IgD-negative memory B cell (primary cell): ENCODE results near the gene SYT7. TPM values are rescaled to one million over a fixed set of nuclear protein-coding genes. Genes with fewer than 3 reads are reported as not detected.
A peak's percentile ranks its signal among the peaks of the same experiment; 100 is the strongest.

Experiments used
- H3K27ac Mint-ChIP-seq, 3 donors: one replicate each; pipeline ENCODE4 v1.8.0; 2020 to 2022; ENCODE audit warnings: mild to moderate bottlenecking in 3 of 3, mixed read lengths in 3 of 3, moderate library complexity in 1 of 3
- H3K27me3 Mint-ChIP-seq: one replicate; pipeline ENCODE4 v1.8.0; 2021; ENCODE audit warnings: mixed read lengths
- H3K36me3 Mint-ChIP-seq: one replicate; pipeline ENCODE4 v1.8.0; 2020; ENCODE audit warnings: mild to moderate bottlenecking, mixed read lengths
- H3K4me1 Mint-ChIP-seq, 3 donors: one replicate each; pipeline ENCODE4 v1.8.0; 2020 to 2022; ENCODE audit warnings: mixed read lengths in 3 of 3, mild to moderate bottlenecking in 1 of 3
- H3K4me3 Mint-ChIP-seq, 4 donors: one replicate each; pipeline ENCODE4 v1.8.0; 2020 to 2022; ENCODE audit warnings: mild to moderate bottlenecking in 4 of 4, mixed read lengths in 4 of 4, moderate library complexity in 3 of 4
- H3K9me3 Mint-ChIP-seq, 3 donors: one replicate each; pipeline ENCODE4 v1.8.0; 2020 to 2021; ENCODE audit warnings: mixed read lengths in 3 of 3, mild to moderate bottlenecking in 1 of 3
- polyA plus RNA-seq: library from polyadenylated mRNA; unstranded; fragments of 300-500 nt; fragmentation: Illumina TruSeq; gene quantifications from one replicate; pipeline ENCODE4 v1.2.3, GENCODE V29; 2021

SYT7 gene
- polyA plus RNA-seq, 1 donor from 2014 or later = not detected

DNA sequence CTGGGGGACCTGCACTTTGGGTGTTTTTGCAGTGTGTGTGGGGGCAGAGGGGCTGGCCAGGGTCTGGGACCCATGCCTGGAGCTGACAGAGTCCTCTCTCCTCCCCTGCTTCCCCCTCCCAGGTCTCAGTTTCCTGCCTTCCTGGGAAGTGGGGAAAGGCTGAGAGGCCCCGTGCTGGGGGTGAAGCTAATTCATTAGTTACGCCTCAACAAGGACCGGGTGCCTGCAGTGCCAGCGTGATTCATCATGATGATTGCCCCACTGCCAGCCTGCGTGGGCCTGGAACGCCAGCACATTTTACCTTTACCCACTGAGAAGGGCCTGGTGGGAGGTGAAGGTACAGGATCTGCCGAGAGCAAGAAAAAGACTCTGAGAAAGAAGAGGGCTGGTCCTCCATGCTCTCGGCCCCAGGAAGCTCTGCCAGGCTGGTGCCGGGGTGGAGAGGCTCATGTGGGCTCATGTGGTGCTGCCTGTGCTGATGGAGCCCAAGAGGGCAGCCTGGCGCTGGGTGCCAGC is 75.2 kb downstream of the SYT7 start:
- H3K9me3 Mint-ChIP-seq = no peaks in the 10 kb centered on the region
- H3K4me3 Mint-ChIP-seq = no peak overlapping the region
- H3K27ac Mint-ChIP-seq = no peak overlapping the region
- no peaks in the 10 kb centered on the region for H3K36me3 Mint-ChIP-seq
- peaks cover 27% of the 10 kb centered on the region for H3K27me3 Mint-ChIP-seq
- H3K4me1 Mint-ChIP-seq = peaks cover 0 to 6% (median 3%) of the 10 kb centered on the region in 3 donors

DNA sequence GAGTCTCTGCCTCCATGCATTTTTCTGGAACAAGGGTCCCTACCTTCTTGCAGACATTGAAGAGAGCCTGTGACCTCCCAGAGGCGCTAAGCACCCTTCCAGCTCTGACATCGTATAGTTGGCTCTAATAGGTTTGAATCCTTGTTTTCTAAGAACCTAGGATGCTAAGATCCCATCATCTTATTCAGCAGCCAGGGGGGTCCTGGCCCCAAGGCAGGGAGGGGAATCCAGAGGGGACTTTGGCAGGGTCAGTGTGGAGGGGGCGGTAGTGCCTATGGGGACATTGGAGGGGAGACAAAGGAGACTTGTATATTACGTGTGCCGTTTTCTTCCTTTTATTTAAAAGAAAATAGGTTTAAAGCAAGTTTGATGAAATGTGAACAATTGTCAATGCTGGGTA is 75.8 kb downstream of the SYT7 start:
- Mint-ChIP-seq H3K27ac (no peak overlapping the region), H3K4me1 (peaks cover 0 to 6% (median 3%) of the 10 kb centered on the region in 3 donors), H3K36me3 (no peaks in the 10 kb centered on the region), H3K4me3 (no peak overlapping the region), H3K9me3 (no peaks in the 10 kb centered on the region), H3K27me3 (peaks cover 22% of the 10 kb centered on the region)

DNA sequence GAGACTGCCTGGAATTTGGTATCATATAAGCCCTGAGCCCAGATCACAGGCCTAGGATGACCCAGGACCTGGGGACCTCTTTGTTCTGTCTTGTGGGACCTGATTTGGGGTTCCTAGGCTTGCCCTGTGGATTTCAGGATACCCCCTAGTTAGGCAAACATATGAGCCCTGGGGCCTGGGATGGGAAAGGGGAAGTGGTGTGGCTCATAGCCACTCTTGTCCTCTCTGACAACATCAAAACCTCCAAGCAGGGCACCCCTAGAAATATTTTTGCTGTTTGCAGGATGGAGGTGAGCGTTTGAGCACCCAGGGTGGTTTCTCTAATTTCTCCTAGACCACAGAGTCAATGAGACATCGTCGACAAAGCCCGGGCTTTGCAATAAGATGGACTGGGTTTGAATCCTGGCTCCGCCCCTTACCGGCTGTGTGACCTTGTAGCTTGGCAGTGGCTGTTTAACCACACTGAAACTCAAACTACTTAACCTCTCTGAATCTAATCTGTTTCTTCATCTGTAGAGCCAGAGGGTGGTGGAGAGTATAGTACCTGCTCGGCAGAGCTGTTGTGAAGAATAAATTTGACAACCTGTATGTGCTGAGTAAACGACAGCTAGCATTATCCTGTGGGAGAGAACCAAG is 77.6 kb downstream of the SYT7 start:
- H3K9me3 Mint-ChIP-seq = no peaks in the 10 kb centered on the region
- no peaks in the 10 kb centered on the region for H3K36me3 Mint-ChIP-seq
- peaks cover 0 to 6% (median 3%) of the 10 kb centered on the region in 3 donors for H3K4me1 Mint-ChIP-seq
- peaks cover 19% of the 10 kb centered on the region for H3K27me3 Mint-ChIP-seq
- peak overlapping the region in 1 of 4 donors; percentile 17 for H3K4me3 Mint-ChIP-seq
- no peak overlapping the region for H3K27ac Mint-ChIP-seq

DNA sequence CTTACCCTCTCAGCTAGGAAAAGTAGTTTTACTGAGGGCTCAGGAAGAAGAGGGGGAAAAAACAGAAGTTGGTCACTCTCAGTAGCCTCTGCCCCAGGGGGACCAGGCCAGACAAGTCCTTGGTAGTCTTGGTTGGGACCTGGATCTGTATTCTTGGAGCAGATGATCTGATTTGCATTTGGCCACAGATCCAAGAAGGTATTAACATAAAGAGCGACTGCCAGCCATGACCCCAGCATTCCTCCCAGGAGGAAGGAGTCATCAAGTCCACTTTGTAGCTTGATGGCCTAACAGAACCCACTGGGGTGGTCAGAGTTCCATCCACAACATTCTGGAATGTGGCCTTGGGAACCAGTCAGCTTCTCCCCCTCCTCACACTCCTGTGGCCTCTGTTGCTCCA is 78.4 kb downstream of the SYT7 start:
- peaks cover 12% of the 10 kb centered on the region for H3K27me3 Mint-ChIP-seq
- H3K4me1 Mint-ChIP-seq = no peaks in the 10 kb centered on the region
- no peak overlapping the region for H3K4me3 Mint-ChIP-seq
- no peaks in the 10 kb centered on the region for H3K9me3 Mint-ChIP-seq
- H3K36me3 Mint-ChIP-seq = no peaks in the 10 kb centered on the region
- H3K27ac Mint-ChIP-seq = peak overlapping the region in 1 of 3 donors; percentile 53

DNA sequence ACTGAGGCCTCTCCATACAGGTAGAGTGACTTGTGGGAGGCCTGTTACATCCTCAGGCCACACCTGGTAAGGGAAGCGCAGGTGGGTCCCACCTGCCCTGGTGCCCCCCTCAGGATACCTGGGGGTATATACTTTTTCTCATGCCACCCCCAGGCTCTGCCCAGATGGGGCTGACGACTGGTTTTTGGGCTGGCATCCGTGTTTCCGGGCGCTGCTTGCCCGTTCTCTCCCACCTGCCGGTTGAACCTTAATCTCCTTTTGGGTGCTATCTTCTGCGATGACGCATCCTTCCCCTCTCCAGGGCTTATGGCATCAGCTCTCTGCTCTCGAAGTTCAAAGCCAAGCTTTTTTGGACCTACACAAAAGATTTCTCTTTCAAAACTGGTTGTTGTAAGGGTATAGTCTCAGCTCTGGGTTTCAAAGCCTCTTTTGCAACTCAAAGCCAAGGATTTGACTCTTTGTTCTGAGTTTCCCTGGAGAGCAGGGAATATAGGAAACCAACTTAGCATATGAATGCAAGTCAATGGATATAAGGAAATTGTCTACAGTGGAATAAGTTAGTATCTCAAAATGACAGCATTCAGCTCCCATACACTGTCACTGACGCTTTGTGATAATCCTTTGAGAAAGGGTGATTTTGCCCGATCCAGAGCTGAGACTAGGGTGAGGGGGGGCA is 80.9 kb downstream of the SYT7 start:
- Mint-ChIP-seq H3K9me3 (no peaks in the 10 kb centered on the region), H3K4me3 (no peak overlapping the region), H3K4me1 (no peaks in the 10 kb centered on the region), H3K27ac (peak overlapping the region in 1 of 3 donors; percentile 3), H3K36me3 (no peaks in the 10 kb centered on the region), H3K27me3 (peaks cover 2% of the 10 kb centered on the region)

DNA sequence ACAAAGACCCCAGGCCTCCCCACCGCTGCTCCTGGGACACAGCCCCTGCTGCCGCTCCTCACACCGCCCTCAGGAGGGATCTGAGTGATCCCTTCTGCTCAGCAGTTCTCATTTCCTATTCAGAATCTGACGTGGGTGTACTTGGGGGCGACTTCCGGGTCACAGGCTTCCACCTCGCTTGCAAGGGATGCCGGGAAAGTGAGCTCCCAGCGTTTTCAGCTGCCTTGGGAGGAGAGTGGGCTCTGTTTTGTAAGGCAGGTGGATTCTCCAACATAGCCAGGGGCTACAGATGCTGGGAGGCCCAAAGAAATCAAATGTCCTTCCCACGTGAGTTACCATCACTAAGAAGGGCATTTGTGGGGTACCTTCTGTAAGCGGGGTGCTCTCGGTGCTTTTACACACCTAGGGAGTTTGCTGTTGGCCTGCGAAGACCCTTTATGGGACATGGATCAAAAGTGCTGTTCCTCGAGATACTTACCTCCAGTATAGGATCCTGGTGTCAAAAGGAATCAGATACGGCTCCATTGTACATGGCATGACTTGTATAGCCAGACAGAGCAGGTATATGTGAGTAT is 82.0 kb downstream of the SYT7 start:
- Mint-ChIP-seq H3K4me1 (no peaks in the 10 kb centered on the region), H3K36me3 (no peaks in the 10 kb centered on the region), H3K27ac (no peak overlapping the region), H3K4me3 (no peak overlapping the region), H3K27me3 (peaks cover 2% of the 10 kb centered on the region), H3K9me3 (no peaks in the 10 kb centered on the region)

DNA sequence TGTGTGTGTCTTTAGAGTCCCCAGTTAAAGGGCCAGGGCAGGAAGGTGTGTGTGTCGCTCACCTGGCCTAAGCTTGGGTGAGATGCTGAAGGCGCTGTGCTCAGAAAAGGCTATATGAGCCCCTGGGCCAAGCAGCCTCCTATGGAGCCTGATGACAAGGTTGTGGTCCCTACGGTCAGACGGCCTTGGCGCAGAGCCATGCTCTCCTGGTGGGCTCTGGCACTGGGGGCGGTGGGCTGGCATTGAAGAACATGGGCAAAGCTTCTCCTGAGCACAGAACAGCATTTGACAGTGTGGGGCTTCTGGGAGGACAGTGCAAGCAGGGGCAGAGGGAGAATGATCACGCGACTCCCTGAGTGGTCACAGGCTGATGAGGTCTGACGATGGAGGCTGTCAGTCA is 83.0 kb downstream of the SYT7 start:
- Mint-ChIP-seq H3K4me1 (no peaks in the 10 kb centered on the region), H3K27ac (no peak overlapping the region), H3K36me3 (no peaks in the 10 kb centered on the region), H3K4me3 (no peak overlapping the region), H3K27me3 (peaks cover 2% of the 10 kb centered on the region), H3K9me3 (no peaks in the 10 kb centered on the region)

DNA sequence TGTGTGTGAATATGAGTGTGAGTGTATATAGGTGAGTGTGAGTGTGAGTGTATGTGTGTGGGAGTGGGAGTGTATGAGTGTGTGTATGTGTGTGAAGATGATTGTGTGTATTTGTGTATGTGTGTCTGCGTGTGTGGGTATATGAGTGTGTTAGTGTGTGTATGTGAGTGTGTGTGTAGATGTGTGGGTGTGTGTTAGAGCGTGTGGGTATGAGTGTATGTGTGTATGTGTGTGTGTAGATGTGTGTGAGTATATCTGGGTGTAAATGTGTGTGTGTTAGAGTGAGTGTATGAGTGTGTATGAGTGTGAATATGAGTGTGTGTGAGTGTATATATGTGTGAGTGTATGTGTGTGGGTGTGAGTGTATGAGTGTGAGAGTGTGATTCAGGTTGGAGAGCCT is 83.4 kb downstream of the SYT7 start:
- Mint-ChIP-seq H3K9me3 (no peaks in the 10 kb centered on the region), H3K36me3 (no peaks in the 10 kb centered on the region), H3K27ac (no peak overlapping the region), H3K4me3 (no peak overlapping the region), H3K4me1 (no peaks in the 10 kb centered on the region), H3K27me3 (peaks cover 2% of the 10 kb centered on the region)

DNA sequence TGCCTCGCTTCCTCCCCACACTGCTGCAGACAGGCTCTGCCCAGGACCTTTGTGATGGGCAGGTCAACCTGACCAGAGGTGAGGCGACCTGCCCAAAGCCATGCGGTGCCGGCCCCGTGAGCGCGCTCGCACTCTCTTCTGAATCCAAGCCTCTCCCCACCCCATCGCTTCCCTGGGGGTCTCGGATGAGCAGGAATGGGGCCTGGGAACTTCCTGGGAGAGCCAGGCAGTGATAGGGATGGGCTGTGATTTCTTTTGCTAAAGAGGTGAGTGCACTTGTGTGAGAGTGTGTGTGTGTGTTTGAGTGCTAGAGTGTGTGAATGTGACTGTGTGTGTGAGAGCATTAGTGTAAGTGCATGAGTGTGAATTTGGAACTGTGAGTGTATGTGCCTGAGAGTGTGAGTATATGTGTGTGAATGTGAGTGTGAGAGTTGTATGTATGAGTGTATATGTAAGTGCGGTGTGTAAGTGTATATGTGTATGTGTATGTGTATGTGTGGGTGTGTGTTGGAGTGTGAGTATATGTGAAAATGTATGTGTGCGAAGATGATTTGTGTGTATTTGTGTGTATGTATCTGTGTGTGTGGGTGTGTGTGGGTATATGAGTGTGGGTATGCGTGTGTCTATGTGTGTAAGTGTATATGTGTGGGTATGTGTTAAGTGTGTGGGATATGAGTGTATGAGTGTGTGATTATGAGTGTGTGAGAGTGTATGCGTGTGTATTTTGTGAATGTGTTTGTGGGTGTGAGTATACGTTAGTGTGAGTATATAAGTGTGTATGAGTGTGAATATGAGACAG is 84.1 kb downstream of the SYT7 start:
- no peaks in the 10 kb centered on the region for H3K36me3 Mint-ChIP-seq

DNA sequence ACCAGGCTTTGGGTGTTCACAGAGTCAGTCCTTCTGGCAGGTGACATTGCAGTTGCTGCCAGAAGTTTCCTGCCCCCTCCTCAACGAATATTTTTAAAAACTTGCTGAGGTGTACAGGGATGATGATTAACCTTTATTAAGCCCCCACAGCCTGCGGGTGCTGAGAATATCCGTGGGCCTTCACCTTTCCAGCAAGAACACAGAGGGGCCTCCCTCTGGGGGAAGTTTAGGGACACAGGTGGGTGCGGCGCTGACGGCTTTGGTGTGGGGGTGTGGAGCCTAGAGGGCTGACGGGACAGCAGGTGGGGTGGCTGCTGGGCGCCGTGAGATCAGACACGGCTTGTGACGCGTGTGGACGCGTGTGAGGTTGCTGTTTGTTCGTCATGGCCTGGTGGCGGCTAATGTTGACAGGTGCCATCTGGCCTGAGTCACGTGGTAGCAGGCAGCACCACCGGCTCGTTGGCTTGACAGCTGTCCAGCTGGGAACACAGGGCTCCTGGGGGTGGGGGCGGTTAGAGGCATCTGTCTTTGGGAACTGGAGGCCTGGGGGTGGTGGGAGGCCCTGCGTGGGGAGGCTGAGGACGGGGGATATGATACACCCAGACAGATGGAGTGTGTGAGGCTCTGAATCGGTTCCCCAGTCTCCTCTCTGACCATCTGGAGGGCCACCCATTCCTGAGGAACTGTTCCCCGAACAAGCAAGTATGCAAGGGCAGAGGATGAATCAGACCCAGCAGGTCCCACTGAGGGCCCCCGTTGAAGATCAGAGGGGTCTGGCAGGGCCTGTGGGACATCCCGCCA is 84.9 kb downstream of the SYT7 start:
- H3K9me3 Mint-ChIP-seq = no peaks in the 10 kb centered on the region
- H3K27ac Mint-ChIP-seq = no peak overlapping the region
- H3K36me3 Mint-ChIP-seq = no peaks in the 10 kb centered on the region
- peak overlapping the region in 1 of 4 donors; percentile 41 for H3K4me3 Mint-ChIP-seq
- peaks cover 2% of the 10 kb centered on the region for H3K27me3 Mint-ChIP-seq
- no peaks in the 10 kb centered on the region for H3K4me1 Mint-ChIP-seq

More for the DNA sequence above, 84.1 kb downstream of the SYT7 start:
- Mint-ChIP-seq H3K9me3 (no peaks in the 10 kb centered on the region), H3K27me3 (peaks cover 2% of the 10 kb centered on the region), H3K4me3 (no peak overlapping the region), H3K27ac (no peak overlapping the region), H3K4me1 (no peaks in the 10 kb centered on the region)

DNA sequence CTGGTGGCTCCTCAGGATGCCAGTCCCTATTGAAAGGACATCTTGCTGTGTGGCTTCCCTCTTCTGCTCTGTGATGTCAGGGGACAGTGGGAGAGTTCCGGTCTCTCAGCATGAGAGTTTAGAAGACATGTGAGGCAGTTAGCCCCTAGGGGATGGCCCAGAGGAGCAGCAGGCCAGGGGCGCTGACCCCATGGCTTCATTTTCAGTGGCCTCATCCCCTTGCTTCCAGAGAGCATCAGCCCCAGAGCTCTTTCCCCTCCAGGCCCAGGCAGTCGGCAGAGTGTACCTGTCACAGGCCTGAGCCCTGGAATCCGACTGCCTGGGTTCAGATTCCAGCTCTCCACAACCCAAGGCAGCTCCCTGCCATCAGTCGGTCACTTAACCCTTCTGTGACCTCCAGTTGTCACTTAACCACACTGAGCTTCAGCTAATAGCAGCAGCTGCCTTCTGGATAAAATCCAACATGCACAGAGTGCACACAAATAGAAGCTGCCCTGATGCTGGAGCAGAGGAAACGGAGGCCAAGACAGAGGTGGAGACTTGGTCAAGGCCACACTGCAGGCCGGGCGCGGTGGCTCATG is 86.4 kb downstream of the SYT7 start:
- Mint-ChIP-seq H3K4me3 (no peak overlapping the region), H3K9me3 (no peaks in the 10 kb centered on the region), H3K27ac (no peak overlapping the region), H3K4me1 (no peaks in the 10 kb centered on the region), H3K36me3 (no peaks in the 10 kb centered on the region), H3K27me3 (no peaks in the 10 kb centered on the region)

DNA sequence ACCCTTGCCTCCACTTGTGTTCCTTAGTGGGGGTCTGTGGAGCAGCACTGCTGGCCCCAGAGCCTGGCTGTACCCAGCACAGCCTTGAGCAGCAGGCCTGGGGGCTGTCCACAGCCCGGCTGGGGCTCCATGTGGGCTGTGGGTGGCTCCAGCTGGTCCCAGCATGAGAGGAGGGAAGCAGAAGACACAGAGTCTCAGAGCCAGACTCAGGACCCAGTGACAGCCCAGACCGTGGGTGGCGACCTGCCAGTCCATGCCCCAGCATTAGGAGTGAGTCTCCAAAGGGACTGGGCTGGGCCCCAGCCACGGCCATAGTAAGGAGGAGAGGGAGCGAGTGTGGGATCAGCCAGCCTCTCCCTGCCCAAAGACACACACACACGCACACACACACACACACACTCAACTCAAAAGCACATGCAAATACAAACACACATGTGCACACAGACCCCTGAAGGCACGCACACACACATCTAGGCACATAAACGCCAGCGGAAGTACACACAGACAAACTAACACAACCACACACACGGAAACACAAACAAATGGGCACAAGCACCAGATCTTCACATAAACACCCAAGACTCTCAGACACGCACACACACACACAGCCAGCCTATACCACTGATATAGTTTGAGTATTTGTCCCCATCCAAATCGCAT is 89.0 kb downstream of the SYT7 start:
- peaks cover 0 to 1% (median 0%) of the 10 kb centered on the region in 3 donors for H3K4me1 Mint-ChIP-seq
- H3K36me3 Mint-ChIP-seq = peaks cover 5% of the 10 kb centered on the region
- peaks cover 0 to 3% (median 0%) of the 10 kb centered on the region in 3 donors for H3K9me3 Mint-ChIP-seq
- no peak overlapping the region for H3K4me3 Mint-ChIP-seq
- no peak overlapping the region for H3K27ac Mint-ChIP-seq
- H3K27me3 Mint-ChIP-seq = no peaks in the 10 kb centered on the region

DNA sequence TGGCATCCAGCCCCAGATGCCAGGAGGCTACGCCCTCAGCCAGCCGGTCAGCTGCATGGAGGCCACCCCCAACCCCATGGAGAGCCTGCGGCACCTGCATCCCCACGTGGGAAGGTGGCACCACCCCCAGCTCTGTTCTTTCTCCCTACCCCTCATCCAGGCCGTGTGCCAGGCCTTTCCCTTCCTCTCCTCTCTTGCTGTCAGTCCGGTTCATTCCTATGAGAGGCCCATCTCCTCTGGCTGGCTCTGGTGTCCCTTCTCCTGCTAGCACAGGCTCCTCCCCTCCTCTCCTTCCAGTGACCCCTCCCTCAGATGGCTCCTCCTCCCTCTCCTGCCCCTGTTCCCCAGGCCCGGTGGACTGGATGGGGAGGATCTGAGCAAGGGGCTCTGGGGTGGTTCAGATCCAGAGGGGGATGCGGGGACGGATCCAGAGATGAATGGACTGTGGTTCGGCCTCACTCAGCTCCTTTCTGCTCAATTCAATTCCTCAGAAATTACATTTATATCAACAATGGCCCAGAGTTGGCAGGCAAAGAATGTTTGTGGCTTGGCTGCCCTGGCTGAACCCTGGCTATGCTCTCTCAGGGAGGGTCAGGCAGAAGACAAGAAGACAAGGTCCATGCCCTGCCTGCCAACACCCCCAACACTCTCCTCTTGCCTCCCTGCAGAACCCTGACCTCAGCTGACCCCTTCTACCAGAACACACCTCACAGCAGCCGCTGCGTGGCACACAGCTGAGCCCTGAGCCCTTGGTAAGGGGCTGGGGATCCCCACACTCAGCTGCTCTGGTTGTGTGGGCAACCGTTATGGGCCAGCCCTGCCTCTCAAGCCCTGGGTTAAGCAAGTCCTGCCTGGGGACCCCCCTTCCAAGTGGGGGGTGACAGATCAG is 90.8 kb downstream of the SYT7 start:
- H3K27ac Mint-ChIP-seq = no peak overlapping the region
- peaks cover 5% of the 10 kb centered on the region for H3K36me3 Mint-ChIP-seq
- H3K9me3 Mint-ChIP-seq = peaks cover 0 to 3% (median 0%) of the 10 kb centered on the region in 3 donors
- H3K27me3 Mint-ChIP-seq = no peaks in the 10 kb centered on the region
- peaks cover 0 to 1% (median 0%) of the 10 kb centered on the region in 3 donors for H3K4me1 Mint-ChIP-seq
- no peak overlapping the region for H3K4me3 Mint-ChIP-seq
